Prostate gland (tissue), 2 donors: ENCODE measurements around the gene AIP. TPM values are rescaled to one million over a fixed set of nuclear protein-coding genes. Genes with fewer than 3 reads are reported as not detected.

Experiments used
- DNase-seq: peaks from one replicate; pipeline ENCODE4 v3.0.0-alpha.2; 2019; ENCODE audit warnings: low spot score
- H3K27ac ChIP-seq, 2 donors: fragments of 200-600 bp; sonication (generic); 2 replicates each; pipeline ENCODE4 v1.5.1; 2017 to 2019
- H3K27me3 ChIP-seq: fragments of 200-600 bp; sonication (generic); replicated peaks from 2 replicates; pipeline ENCODE4 v1.5.1; 2019; ENCODE audit not compliant: insufficient read depth
- H3K36me3 ChIP-seq, 2 donors: fragments of 200-600 bp; sonication (generic); 1 replicate in 1 of 2; 2 replicates in 1 of 2; pipeline versions ENCODE4 v1.5.1 to v1.8.1; 2017 to 2019
- H3K4me1 ChIP-seq: fragments of 200-600 bp; sonication (generic); replicated peaks from 2 replicates; pipeline ENCODE4 v1.5.1; 2019
- H3K4me3 ChIP-seq, 2 donors: fragments of 200-600 bp; sonication (generic); 2 replicates each; pipeline ENCODE4 v1.5.1; 2017 to 2019
- H3K9me3 ChIP-seq: fragments of 200-600 bp; sonication (generic); 2 replicates; pipeline ENCODE4 v1.5.1; 2017
- CTCF ChIP-seq, 4 experiments: fragments of 200-600 bp in 2 of 4; fragments of 450-650 bp in 2 of 4; sonication (generic) in 2 of 4; IDR thresholded peaks; 1 replicate in 3 of 4; 2 replicates in 1 of 4; pipeline ENCODE4 v1.5.1; 2016 to 2019; ENCODE audit warnings: antibody characterized with exemption in 4 of 4, mild to moderate bottlenecking in 2 of 4, moderate library complexity in 2 of 4
- POLR2A ChIP-seq: fragments of 450-650 bp; IDR thresholded peaks from one replicate; pipeline ENCODE4 v1.6.1; 2016; ENCODE audit warnings: antibody characterized with exemption, mild to moderate bottlenecking
- POLR2AphosphoS5 ChIP-seq: sonication (generic); formaldehyde crosslinking; IDR thresholded peaks from one replicate; pipeline ENCODE4 v1.6.1; 2017; ENCODE audit warnings: antibody characterized with exemption
- WGBS: methylation state at CpG from one replicate; pipeline ENCODE4 v1.1.5; 2018; 5-methylcytosine and 5-hydroxymethylcytosine counted together
- intact Hi-C: fragments of 100-400 bp; cut with DNase I; formaldehyde crosslinking; loops from one replicate; pipeline ENCODE4 v1.14.2; 2022
- total RNA-seq, 2 donors: library from RNA; depleted of rRNA; stranded (reverse); fragments of >200 nt; gene quantifications; one replicate each; pipeline ENCODE4 v1.1.0, GENCODE V29; 2016

AIP gene
- total RNA-seq, 2 donors from 2014 or later = 63.7 to 93.7 TPM

- intact Hi-C loops = no loop called here
- Histone ChIP-seq H3K9me3 (no peaks in the 10 kb centered on the region), H3K4me3 (no peak overlapping the region), H3K4me1 (no peaks in the 10 kb centered on the region), H3K36me3 (no peaks in the 10 kb centered on the region), H3K27me3 (no peaks in the 10 kb centered on the region), H3K27ac (no peak overlapping the region)
- no peak for DNase-seq
- WGBS = 85% methylated on average over 9 of the region's 9 CpGs
- TF ChIP-seq POLR2AphosphoS5 = no peak
- TF ChIP-seq CTCF (IDR thresholded peaks at IDR 0.05) = no peak
- TF ChIP-seq POLR2A = no peak
These were observed 33.5 kb upstream of the AIP start for GRCh38 chr11:67449116-67449844.

- no peaks in the 10 kb centered on the region for H3K4me1 ChIP-seq
- intact Hi-C loops = no loop called here
- H3K4me3 ChIP-seq = no peak overlapping the region
- H3K9me3 ChIP-seq = no peaks in the 10 kb centered on the region
- H3K36me3 ChIP-seq = no peaks in the 10 kb centered on the region
- no peak for DNase-seq
- no peak overlapping the region for H3K27ac ChIP-seq
- TF ChIP-seq CTCF (IDR thresholded peaks at IDR 0.05) (no peak), POLR2A (no peak), POLR2AphosphoS5 (no peak)
- no peaks in the 10 kb centered on the region for H3K27me3 ChIP-seq
- 90% methylated on average over 25 of the region's 25 CpGs for WGBS
These were observed 31.8 kb upstream of the AIP start for GRCh38 chr11:67450796-67451657.

- 88% methylated on average over 14 of the region's 14 CpGs for WGBS
- Histone ChIP-seq H3K9me3 (no peaks in the 10 kb centered on the region), H3K36me3 (no peaks in the 10 kb centered on the region), H3K4me3 (no peak overlapping the region), H3K4me1 (no peaks in the 10 kb centered on the region), H3K27me3 (no peaks in the 10 kb centered on the region), H3K27ac (no peak overlapping the region)
- intact Hi-C loops = no loop called here
- TF ChIP-seq POLR2AphosphoS5 (no peak), CTCF (IDR thresholded peaks at IDR 0.05) (no peak)
- DNase-seq = no peak
These were observed 31.2 kb upstream of the AIP start for GRCh38 chr11:67451658-67451976.

GRCh38 chr11:67452141-67452952 lies 30.5 kb upstream of the AIP start, which contains the start of gene GPR152:
Gene GPR152 (minus strand): TSS chr11:67452729. CDS start chr11:67452724, 5 bp downstream.
- TF ChIP-seq POLR2AphosphoS5 = no peak
- no peak for TF ChIP-seq POLR2A
- peak in 1 of 4 experiments; percentile 23 for TF ChIP-seq CTCF (IDR thresholded peaks at IDR 0.05)
- Histone ChIP-seq H3K27ac (peak within 1 kb of the TSS; percentile 39 to 53), H3K27me3 (no peaks in the 10 kb centered on the region), H3K4me3 (no peak within 1 kb of the TSS), H3K36me3 (no peaks in the 10 kb centered on the region), H3K4me1 (no peaks in the 10 kb centered on the region), H3K9me3 (no peaks in the 10 kb centered on the region)
- 62% methylated on average over 27 of the region's 33 CpGs for WGBS
- no peak for DNase-seq
- intact Hi-C loops = no loop called here
